HG02588 (cell line): Measurements from ENCODE around the gene CCDC136.

Experiments
- ATAC-seq: cut with Tn5 transposase; IDR thresholded peaks from one replicate; pipeline ENCODE4 v1.9.1; 2021; ENCODE audit warnings: mild to moderate bottlenecking, moderate library complexity; ENCODE audit not compliant: unreplicated experiment

CCDC136 gene

GRCh38 chr7:128842674-128843641 is 51.2 kb downstream of the CCDC136 start:
- no peak for ATAC-seq

- ATAC-seq, result no peak
Measured at GRCh38 chr7:128843938-128844621, 52.3 kb downstream of the CCDC136 start.

- no peak for ATAC-seq
Measured at GRCh38 chr7:128844777-128845311, 53.1 kb downstream of the CCDC136 start.

- ATAC-seq, result no peak
Measured at GRCh38 chr7:128845475-128845874, 53.7 kb downstream of the CCDC136 start.

- no peak for ATAC-seq
Measured at GRCh38 chr7:128845987-128846386, 54.2 kb downstream of the CCDC136 start.

GRCh38 chr7:128846781-128847444 is 55.1 kb downstream of the CCDC136 start:
- ATAC-seq, result no peak

- ATAC-seq, result no peak
Measured at GRCh38 chr7:128847721-128848211, 56.0 kb downstream of the CCDC136 start.

GRCh38 chr7:128848289-128849155 is 56.8 kb downstream of the CCDC136 start:
- ATAC-seq, result no peak

- ATAC-seq, result no peak
Measured at GRCh38 chr7:128849156-128849515, 57.4 kb downstream of the CCDC136 start.

GRCh38 chr7:128849804-128850490 is 58.2 kb downstream of the CCDC136 start:
- ATAC-seq, result no peak

GRCh38 chr7:128852537-128853254 is 60.9 kb downstream of the CCDC136 start:
- no peak for ATAC-seq

- ATAC-seq, result no peak
Measured at GRCh38 chr7:128853799-128854198, 62.0 kb downstream of the CCDC136 start.

GRCh38 chr7:128854396-128854795 is 62.6 kb downstream of the CCDC136 start:
- ATAC-seq, result no peak

GRCh38 chr7:128855559-128855958 is 63.8 kb downstream of the CCDC136 start:
- no peak for ATAC-seq

GRCh38 chr7:128856001-128856718 is 64.4 kb downstream of the CCDC136 start:
- no peak for ATAC-seq

- no peak for ATAC-seq
Measured at GRCh38 chr7:128858380-128859231, 66.8 kb downstream of the CCDC136 start.
